Mesothelial cell of epicardium (in vitro differentiated cells): ENCODE data around the gene DUSP10. TPM values are rescaled to one million over a fixed set of nuclear protein-coding genes. Genes with fewer than 3 reads are reported as not detected.

Experiments used
- DNase-seq, 2 experiments: peaks; one replicate each; pipeline ENCODE4 v3.0.0; 2021; ENCODE audit warnings: low spot score in 2 of 2; ENCODE audit not compliant: unreplicated experiment in 2 of 2
- H3K27ac Mint-ChIP-seq: 2 replicates; pipeline ENCODE4 v1.8.0; 2021; ENCODE audit warnings: mixed read lengths
- H3K27me3 Mint-ChIP-seq: 2 replicates; pipeline ENCODE4 v1.8.0; 2021; ENCODE audit warnings: low read depth, mixed read lengths
- H3K36me3 Mint-ChIP-seq: 2 replicates; pipeline ENCODE4 v1.8.0; 2021; ENCODE audit warnings: mixed read lengths
- H3K4me1 Mint-ChIP-seq: 2 replicates; pipeline ENCODE4 v1.8.0; 2021; ENCODE audit warnings: mixed read lengths
- H3K4me3 Mint-ChIP-seq: 2 replicates; pipeline ENCODE4 v1.8.0; 2021; ENCODE audit warnings: mild to moderate bottlenecking, moderate library complexity, mixed read lengths
- H3K9me3 Mint-ChIP-seq: 2 replicates; pipeline ENCODE4 v1.8.0; 2021; ENCODE audit warnings: mixed read lengths
- CTCF ChIP-seq: fragments of 200-600 bp; sonication (generic); IDR thresholded peaks from one replicate; pipeline ENCODE4 v1.5.0; 2021; ENCODE audit warnings: antibody characterized with exemption; ENCODE audit not compliant: unreplicated experiment
- total RNA-seq: library from RNA; stranded (reverse); gene quantifications from 3 replicates; pipeline ENCODE4 v1.2.1, GENCODE V29; 2021

Gene DUSP10
- total RNA-seq, result 3.5 to 4.0 TPM (median 3.7 TPM) in 3 replicates

DNA sequence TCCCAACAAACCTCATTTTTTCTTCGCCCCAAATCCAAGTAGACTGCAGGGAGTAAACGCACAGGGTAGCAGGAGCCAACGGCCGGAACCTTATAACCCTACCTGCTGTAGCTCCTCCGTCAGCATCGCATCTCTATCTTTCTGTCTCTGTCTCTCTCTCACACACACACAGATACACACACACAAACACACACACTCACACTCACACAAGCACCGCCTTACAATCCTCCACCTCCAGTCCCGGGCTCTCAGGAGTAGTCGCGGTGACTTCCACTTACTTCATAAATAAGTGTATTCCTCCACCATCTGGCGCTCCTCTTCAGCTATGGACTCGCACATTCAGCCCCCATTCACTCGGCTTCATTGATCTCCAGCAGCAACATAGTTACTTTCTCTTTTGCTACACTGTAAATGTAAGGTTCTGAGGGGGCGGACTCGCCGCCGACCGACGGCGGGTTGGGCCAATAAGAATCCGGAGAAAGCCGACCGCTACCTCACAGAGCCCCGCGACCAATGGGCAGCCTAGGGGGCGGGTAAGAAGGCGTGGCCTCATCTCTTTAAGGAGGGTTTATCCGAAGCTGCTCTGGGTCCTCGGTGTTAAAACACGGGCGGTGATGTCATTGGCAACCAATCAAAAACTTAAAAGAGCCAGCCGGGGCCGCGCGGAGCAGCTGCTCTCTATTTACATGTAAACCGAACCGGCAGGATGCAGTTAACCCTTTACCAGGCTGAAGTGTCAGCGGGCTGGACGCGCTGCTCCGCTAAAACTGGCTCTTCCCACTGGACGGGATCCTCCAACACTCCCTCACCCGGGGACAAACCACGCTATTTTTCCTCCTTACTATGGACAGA is at the start of gene DUSP10:
Gene DUSP10 (minus strand): TSS at position 387 of the 852 bp plus-strand sequence. CDS start 2,345 bp downstream, outside the sequence.
- H3K36me3 Mint-ChIP-seq, result no peaks in the 10 kb centered on the region
- H3K27ac Mint-ChIP-seq, result no peak within 1 kb of the TSS
- no peaks in the 10 kb centered on the region for H3K9me3 Mint-ChIP-seq
- H3K4me1 Mint-ChIP-seq, result peaks cover 12% of the 10 kb centered on the region
- DNase-seq, result peak; percentile 95 to 98
- no peak within 1 kb of the TSS for H3K4me3 Mint-ChIP-seq
- peaks cover 10% of the 10 kb centered on the region for H3K27me3 Mint-ChIP-seq
- no peak for TF ChIP-seq CTCF

DNA sequence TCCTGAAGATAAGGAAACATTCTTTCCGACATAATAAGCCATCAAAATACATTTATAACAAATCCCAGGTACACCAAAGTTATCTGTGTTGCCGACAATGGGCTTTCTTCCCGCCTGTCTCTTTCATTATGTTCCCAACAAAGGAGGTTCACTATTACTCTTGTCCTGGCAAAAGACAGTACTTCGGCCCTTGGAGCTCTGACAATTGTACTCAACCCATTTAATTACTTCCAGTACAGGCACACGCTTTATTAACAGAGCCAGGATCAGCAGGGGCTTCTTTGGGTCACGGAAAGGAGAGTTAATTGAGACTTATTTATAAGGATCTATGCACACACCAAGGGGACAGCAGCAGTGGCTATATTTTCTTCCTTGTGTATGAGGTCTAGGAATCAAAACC is 46.6 kb upstream of the DUSP10 start:
- Mint-ChIP-seq H3K27ac (no peak overlapping the region), H3K27me3 (peaks cover 5% of the 10 kb centered on the region), H3K36me3 (no peaks in the 10 kb centered on the region), H3K9me3 (peaks cover 6% of the 10 kb centered on the region), H3K4me3 (no peak overlapping the region), H3K4me1 (no peaks in the 10 kb centered on the region)
- TF ChIP-seq CTCF, result no peak
- no peak for DNase-seq

GRCh38 chr1:221786647-221787046 is 44.8 kb upstream of the DUSP10 start:
- Mint-ChIP-seq H3K36me3 (no peaks in the 10 kb centered on the region), H3K9me3 (no peaks in the 10 kb centered on the region), H3K27ac (no peak overlapping the region), H3K4me1 (no peaks in the 10 kb centered on the region), H3K27me3 (peaks cover 5% of the 10 kb centered on the region), H3K4me3 (no peak overlapping the region)
- no peak for DNase-seq
- TF ChIP-seq CTCF, result no peak

- peaks cover 5% of the 10 kb centered on the region for H3K27me3 Mint-ChIP-seq
Observed at GRCh38 chr1:221783936-221784335, 42.0 kb upstream of the DUSP10 start.

GRCh38 chr1:221783437-221783836 is 41.5 kb upstream of the DUSP10 start:
- DNase-seq, result no peak
- Mint-ChIP-seq H3K27me3 (peaks cover 5% of the 10 kb centered on the region), H3K9me3 (no peaks in the 10 kb centered on the region), H3K4me1 (no peaks in the 10 kb centered on the region), H3K4me3 (no peak overlapping the region), H3K27ac (no peak overlapping the region), H3K36me3 (no peaks in the 10 kb centered on the region)
- no peak for TF ChIP-seq CTCF

More at GRCh38 chr1:221783936-221784335, 42.0 kb upstream of the DUSP10 start:
- H3K4me1 Mint-ChIP-seq, result no peaks in the 10 kb centered on the region
- H3K9me3 Mint-ChIP-seq, result no peaks in the 10 kb centered on the region
- no peak for DNase-seq
- H3K27ac Mint-ChIP-seq, result no peak overlapping the region
- H3K4me3 Mint-ChIP-seq, result no peak overlapping the region
- no peak for TF ChIP-seq CTCF
- no peaks in the 10 kb centered on the region for H3K36me3 Mint-ChIP-seq
